KOPT-K1 (cell line): Measurements from ENCODE around the gene TBCD.

Experiments
- H3K27ac ChIP-seq: fragments of 200-600 bp; sonication (generic); 2 replicates; pipeline ENCODE4 v1.5.1; 2016; ENCODE audit warnings: antibody characterized with exemption, mild to moderate bottlenecking, low read depth, low read length; ENCODE audit not compliant: poor library complexity, severe bottlenecking
- H3K36me3 ChIP-seq: fragments of 200-600 bp; sonication (generic); 2 replicates; pipeline ENCODE4 v1.5.1; 2017; ENCODE audit warnings: antibody characterized with exemption, mild to moderate bottlenecking, low read length, moderate library complexity; ENCODE audit not compliant: insufficient read depth
- H3K9me3 ChIP-seq: fragments of 200-600 bp; sonication (generic); 2 replicates; pipeline ENCODE4 v1.5.1; 2017; ENCODE audit warnings: antibody characterized with exemption, low read length, mild to moderate bottlenecking; ENCODE audit not compliant: insufficient read depth, poor library complexity, severe bottlenecking

The TBCD gene

DNA sequence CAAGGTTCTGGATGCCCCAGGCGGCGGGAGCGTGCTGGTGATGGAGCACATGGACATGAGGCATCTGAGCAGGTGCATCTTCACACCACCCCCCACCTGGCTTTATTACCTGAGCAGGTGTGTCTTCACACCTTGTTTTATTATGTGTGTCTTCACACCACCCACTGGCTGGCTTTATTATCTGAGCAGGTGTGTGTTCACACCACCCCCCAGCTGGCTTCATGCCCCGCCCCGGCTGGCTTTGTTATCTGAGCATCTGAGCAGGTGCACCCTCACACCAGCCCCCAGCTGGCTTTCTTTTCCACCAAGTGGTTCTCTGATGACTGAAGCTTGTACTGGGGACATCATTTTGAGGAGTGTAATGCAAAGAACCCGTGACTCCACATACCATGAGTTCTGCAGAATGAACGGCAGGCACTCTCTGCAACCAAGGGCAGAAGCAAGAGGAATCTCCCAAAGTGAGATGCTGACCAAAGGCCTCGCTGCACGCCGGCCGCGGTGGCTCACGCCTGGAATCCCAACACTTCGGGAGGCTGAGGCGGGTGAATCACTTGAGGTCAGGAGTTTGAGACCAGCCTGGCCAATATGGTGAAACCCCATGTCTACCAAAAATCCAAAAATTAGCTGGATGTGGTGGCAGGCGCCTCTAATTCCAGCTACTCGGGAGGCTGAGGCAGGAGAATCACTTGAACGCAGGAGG lies 32.7 kb upstream of the TBCD start:
- Histone ChIP-seq H3K36me3 (peaks cover 54% of the 10 kb centered on the region), H3K27ac (no peak overlapping the region), H3K9me3 (no peaks in the 10 kb centered on the region)

DNA sequence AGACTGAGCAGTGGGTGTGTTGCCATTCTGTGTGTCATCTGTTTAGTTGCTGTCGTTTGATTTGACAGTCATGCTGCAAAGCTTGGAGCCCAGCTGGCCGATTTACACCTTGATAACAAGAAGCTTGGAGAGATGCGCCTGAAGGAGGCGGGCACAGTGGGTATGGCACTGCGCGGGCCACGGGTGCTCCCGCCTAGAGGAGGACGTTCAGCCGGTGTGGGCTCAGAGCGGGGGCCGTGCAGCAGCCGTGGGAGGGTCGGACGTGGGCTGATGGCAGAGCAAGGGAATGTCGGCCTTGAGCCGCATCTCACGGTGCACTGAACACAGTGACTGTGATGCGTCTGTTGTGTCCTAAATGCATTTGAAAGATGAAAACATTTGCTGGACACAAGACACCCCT lies 31.7 kb upstream of the TBCD start:
- Histone ChIP-seq H3K36me3 (peaks cover 61% of the 10 kb centered on the region), H3K27ac (no peak overlapping the region), H3K9me3 (no peaks in the 10 kb centered on the region)

GRCh38 chr17:82722341-82723013 lies 29.4 kb upstream of the TBCD start:
- H3K36me3 ChIP-seq, result peaks cover 83% of the 10 kb centered on the region
- H3K27ac ChIP-seq, result no peak overlapping the region

DNA sequence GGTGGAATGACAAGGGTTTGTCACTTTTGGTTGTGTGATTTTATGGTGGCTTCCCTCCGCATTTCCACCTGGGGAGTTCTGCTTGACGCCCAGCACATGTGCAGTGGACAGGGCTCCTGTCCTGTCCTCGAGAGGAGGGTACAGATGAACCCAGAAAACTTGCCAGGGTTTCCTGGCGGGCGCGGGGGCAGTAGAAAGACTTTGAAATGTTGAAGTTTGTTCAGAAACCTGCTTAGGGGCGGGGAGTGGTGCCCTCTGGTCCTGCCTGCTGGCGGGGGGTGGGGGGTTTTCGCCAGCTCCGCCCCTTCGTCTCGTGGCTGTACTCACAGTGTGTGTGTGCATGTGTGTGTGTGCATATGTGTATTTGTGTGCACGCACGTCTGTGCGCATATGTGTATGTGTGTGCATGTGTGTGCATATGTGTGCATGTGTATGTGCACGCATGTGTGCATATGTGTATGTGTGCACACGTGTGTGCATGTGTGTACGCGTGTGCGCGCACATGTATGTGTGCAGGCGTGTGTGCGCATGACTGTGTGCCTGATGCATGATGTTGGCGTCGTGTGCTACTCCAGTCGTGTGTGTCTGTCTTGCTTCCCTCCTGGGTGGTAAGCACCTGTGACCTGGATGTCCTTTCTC lies 28.6 kb upstream of the TBCD start:
- Histone ChIP-seq H3K9me3 (no peaks in the 10 kb centered on the region), H3K36me3 (peaks cover 89% of the 10 kb centered on the region), H3K27ac (no peak overlapping the region)

More at GRCh38 chr17:82722341-82723013, 29.4 kb upstream of the TBCD start:
- no peaks in the 10 kb centered on the region for H3K9me3 ChIP-seq

- H3K9me3 ChIP-seq, result peaks cover 3% of the 10 kb centered on the region
- no peak overlapping the region for H3K27ac ChIP-seq
- peaks cover 86% of the 10 kb centered on the region for H3K36me3 ChIP-seq
Observed at GRCh38 chr17:82726427-82726826, 25.4 kb upstream of the TBCD start.

DNA sequence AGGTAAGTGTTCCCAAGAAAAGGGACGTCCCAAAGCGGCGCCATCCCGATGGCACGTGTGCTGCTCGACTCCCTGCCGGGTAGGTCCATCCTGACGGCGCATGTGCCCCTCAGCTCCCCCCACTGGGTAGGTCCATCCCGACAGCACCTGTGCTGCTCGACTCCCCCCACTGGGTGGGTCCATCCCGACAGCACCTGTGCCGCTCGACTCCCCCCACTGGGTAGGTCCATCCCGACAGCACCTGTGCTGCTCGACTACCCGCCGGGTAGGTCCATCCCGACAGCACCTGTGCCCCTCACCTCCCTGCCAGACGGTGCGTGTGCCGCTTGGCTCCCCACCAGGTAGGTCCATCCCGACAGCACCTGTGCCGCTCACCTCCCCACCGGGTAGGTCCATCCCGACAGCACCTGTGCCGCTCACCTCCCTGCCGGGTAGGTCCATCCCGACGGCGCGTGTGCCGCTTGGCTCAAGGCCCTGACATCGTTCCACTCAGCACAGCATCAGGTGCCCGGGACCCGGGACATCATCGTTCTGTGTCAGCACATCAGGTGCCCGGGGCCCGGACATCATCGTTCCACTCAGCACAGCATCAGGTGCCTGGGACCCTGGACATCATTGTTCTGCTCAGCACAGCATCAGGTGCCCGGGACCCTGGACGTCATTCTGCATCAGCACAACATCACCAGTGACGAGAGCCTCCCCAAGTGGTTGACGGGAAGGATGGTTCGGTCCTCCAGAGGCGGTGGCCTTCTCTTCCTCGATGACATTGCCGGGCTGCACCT lies 22.2 kb upstream of the TBCD start:
- Histone ChIP-seq H3K27ac (no peak overlapping the region), H3K9me3 (peaks cover 34% of the 10 kb centered on the region), H3K36me3 (peaks cover 91% of the 10 kb centered on the region)

GRCh38 chr17:82732118-82732743 lies 19.6 kb upstream of the TBCD start:
- H3K36me3 ChIP-seq, result peaks cover 71% of the 10 kb centered on the region
- peaks cover 36% of the 10 kb centered on the region for H3K9me3 ChIP-seq
- H3K27ac ChIP-seq, result no peak overlapping the region

DNA sequence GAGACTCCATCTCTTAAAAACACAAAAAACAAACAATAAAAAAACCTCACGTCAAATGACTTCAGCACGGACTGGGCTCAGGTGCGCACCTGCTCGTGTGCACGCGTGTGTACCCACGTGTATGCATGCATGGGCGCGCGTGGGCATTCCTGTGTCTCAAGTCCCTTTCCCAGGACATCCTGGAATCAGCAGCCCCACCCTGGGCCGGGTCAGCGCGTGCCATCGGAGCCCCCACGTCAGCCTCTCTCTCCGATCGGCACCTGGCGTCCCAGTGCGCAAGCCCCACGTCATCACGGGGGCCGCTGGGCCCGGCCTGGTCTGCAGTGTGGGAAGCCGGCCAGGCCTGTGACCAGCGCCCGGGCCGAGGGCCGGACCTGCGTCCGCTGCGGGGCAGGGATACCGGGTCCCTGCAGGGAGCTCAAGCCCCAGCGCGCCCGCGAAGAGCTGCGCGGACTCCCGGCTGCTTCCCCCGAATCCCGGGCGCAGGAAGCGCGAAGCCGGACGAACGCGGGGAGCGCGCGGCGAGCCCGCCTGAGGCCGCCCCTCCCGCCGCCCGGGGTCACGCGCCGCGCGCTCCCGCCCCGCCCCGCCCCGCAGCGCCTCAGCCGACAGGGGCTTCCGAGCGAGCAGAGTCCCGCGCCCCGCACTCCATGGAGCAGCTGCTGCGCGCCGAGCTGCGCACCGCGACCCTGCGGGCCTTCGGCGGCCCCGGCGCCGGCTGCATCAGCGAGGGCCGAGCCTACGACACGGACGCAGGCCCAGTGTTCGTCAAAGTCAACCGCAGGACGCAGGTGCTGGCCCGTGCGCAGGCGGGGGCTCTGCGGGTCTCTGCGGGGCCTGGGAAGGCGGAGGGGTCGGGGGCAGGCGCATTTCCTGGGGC lies 16.6 kb upstream of the TBCD start, which contains the start of gene FN3K:
Gene FN3K, plus strand, starts transcription at position 629 of the 880 bp plus-strand sequence. Its CDS starts 22 bp downstream, at position 651.
- Histone ChIP-seq H3K27ac (no peak within 1 kb of the TSS), H3K9me3 (peaks cover 44% of the 10 kb centered on the region), H3K36me3 (peaks cover 58% of the 10 kb centered on the region)

- no peak overlapping the region for H3K27ac ChIP-seq
- peaks cover 61% of the 10 kb centered on the region for H3K36me3 ChIP-seq
- peaks cover 54% of the 10 kb centered on the region for H3K9me3 ChIP-seq
Observed at GRCh38 chr17:82736511-82737185, 15.2 kb upstream of the TBCD start.

- Histone ChIP-seq H3K36me3 (peaks cover 61% of the 10 kb centered on the region), H3K9me3 (peaks cover 38% of the 10 kb centered on the region), H3K27ac (no peak overlapping the region)
Observed at GRCh38 chr17:82737967-82738877, 13.6 kb upstream of the TBCD start.

DNA sequence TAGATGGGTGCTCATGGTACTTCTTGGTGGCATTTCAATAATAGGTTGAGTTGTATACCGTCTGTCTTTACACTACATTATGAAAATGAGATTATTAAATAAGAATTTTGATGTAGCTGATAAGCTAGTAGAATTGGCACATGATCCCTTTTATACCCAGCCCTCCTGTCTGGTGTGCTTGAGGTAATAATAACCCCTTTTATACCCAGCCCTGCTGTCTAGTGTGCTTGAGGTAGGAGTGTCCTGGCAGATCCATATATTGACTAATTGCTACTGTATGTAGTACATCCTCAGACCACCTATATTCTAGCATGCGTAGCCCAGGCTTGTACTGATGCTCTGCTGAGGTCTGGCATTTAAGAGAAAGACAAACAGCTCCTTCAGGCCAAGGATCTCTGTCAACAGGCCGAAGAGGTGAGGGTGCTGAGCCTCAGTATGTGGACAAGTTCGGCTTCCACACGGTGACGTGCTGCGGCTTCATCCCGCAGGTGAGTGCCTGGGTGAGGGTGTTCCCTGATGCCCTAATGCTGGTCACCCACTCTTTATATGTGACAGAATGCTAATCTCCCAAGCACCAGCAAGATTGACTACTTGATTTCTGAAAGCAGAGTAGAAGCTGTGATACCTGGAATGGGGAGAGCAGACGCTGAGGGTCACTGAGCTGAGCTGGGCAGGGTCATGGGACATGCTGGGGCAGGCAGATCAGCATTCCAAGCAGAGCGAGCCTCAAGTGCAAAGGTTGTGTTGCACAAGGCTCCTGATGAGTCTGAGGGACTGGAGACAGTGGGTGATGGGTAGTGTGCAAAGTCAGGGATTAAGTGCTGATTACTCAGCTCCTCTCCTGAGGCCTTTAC lies 10.7 kb upstream of the TBCD start:
- Histone ChIP-seq H3K9me3 (peaks cover 30% of the 10 kb centered on the region), H3K36me3 (peaks cover 51% of the 10 kb centered on the region), H3K27ac (no peak overlapping the region)
